ENCODE results near the gene TTLL5.

DNA sequence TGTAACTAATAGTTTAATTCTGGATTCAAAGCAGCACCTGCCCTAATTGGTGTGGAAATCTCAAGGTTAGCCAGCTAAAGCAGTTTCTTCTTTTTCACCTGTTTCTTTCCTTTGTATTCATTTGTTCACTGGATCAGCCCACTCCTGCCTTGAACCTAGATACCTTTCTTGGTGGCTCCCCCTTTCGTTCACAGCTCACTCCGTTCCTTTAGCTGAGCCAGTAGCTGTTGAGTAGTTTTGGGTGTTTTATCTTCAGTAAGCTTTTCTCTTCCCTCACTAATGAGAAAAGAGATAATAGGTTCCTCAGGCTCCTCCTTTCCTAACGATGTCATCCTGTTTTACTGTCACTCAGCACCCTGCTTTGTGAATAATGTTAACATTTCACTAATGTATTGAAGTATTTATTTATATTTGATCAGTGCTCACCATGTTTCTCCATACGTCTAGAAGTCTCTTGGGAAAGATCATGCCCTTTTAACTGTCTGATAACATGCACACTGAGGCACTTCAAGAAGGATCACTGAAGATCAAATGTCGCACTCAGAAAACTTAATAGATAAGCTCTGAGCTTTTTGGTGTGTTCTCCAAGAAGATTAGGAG is 199.6 kb downstream of the TTLL5 start:
- TF ChIP-seq, protein P1, sequence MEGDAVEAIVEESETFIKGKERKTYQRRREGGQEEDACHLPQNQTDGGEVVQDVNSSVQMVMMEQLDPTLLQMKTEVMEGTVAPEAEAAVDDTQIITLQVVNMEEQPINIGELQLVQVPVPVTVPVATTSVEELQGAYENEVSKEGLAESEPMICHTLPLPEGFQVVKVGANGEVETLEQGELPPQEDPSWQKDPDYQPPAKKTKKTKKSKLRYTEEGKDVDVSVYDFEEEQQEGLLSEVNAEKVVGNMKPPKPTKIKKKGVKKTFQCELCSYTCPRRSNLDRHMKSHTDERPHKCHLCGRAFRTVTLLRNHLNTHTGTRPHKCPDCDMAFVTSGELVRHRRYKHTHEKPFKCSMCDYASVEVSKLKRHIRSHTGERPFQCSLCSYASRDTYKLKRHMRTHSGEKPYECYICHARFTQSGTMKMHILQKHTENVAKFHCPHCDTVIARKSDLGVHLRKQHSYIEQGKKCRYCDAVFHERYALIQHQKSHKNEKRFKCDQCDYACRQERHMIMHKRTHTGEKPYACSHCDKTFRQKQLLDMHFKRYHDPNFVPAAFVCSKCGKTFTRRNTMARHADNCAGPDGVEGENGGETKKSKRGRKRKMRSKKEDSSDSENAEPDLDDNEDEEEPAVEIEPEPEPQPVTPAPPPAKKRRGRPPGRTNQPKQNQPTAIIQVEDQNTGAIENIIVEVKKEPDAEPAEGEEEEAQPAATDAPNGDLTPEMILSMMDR (conservative IDR thresholded peaks at IDR 0.05 in 1 of 2, IDR thresholded peaks at IDR 0.05 in 1 of 2; ENCODE audit: low read depth in 1 of 2, low read length in 2 of 2), result no peak
- TF ChIP-seq EZH2 (IDR thresholded peaks at IDR 0.05; ENCODE audit: low read length, missing control alignments), result no peak
